KMS-11 (cell line): ENCODE data around the gene NUP93.

ENCODE experiments used
- H2AFZ ChIP-seq: fragments of 200-600 bp; sonication (generic); 2 replicates; pipeline ENCODE4 v1.6.1; 2016; ENCODE audit warnings: antibody characterized with exemption, mixed run types, low read depth
- H3K27ac ChIP-seq: fragments of 200-600 bp; sonication (generic); 2 replicates; pipeline ENCODE4 v1.6.1; 2016; ENCODE audit warnings: mild to moderate bottlenecking, mixed run types
- H3K27me3 ChIP-seq: fragments of 200-600 bp; sonication (generic); 2 replicates; pipeline ENCODE4 v1.6.1; 2017; ENCODE audit warnings: mild to moderate bottlenecking, low read depth, mixed run types, moderate library complexity; ENCODE audit not compliant: insufficient read depth
- H3K36me3 ChIP-seq: fragments of 200-600 bp; sonication (generic); 2 replicates; pipeline ENCODE4 v1.6.1; 2017; ENCODE audit warnings: mild to moderate bottlenecking, mixed run types; ENCODE audit not compliant: insufficient read depth
- H3K4me1 ChIP-seq: fragments of 200-600 bp; sonication (generic); 2 replicates; pipeline ENCODE4 v1.6.1; 2016; ENCODE audit warnings: mild to moderate bottlenecking, low read depth, mixed run types; ENCODE audit not compliant: poor library complexity, severe bottlenecking
- H3K4me2 ChIP-seq: fragments of 200-600 bp; sonication (generic); 2 replicates; pipeline ENCODE4 v1.7.0; 2016; ENCODE audit warnings: mild to moderate bottlenecking, mixed run types
- H3K4me3 ChIP-seq: fragments of 200-600 bp; sonication (generic); IDR thresholded peaks from 2 replicates; pipeline ENCODE4 v1.6.1; 2017; ENCODE audit warnings: low read depth, low read length, mixed read lengths; ENCODE audit not compliant: insufficient read depth
- H3K79me2 ChIP-seq: fragments of 200-600 bp; sonication (generic); 2 replicates; pipeline ENCODE4 v1.6.1; 2016; ENCODE audit warnings: low read depth, mixed run types; ENCODE audit not compliant: insufficient read depth
- H3K9ac ChIP-seq: fragments of 200-600 bp; sonication (generic); 2 replicates; pipeline ENCODE4 v1.6.1; 2016; ENCODE audit warnings: mild to moderate bottlenecking, mixed run types
- H4K20me1 ChIP-seq: fragments of 200-600 bp; sonication (generic); 2 replicates; pipeline ENCODE4 v1.6.1; 2016; ENCODE audit warnings: mild to moderate bottlenecking, mixed run types; ENCODE audit not compliant: insufficient read depth
- TF ChIP-seq, protein P1 (sequence below): fragments of 200-600 bp; sonication (generic); conservative IDR thresholded peaks from 2 replicates; pipeline ENCODE4 v1.6.1; 2017; ENCODE audit warnings: low read depth, mild to moderate bottlenecking, antibody characterized with exemption, low read length, moderate library complexity, mixed read lengths

Gene NUP93

DNA sequence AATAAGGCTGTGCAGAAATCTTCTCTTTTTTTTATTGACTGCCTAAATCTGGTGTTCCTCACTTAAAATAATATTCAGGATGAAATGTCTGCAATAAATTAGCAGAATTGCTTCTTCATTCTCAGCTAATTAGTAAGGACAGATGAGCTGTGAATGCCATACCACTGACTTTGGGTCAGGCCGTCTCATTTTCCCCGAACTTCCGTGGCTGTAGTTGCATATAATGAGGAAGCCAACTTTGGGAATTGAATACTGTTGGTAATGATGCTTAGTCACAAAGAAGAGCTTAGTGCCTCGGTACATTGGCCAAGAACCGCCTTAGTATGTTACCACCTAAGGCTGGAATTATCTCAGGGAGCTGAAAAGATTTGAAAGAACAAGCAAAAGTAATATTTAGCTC is 47.6 kb downstream of the NUP93 start:
- H3K36me3 ChIP-seq: no peaks in the 10 kb centered on the region
- TF ChIP-seq, protein P1, sequence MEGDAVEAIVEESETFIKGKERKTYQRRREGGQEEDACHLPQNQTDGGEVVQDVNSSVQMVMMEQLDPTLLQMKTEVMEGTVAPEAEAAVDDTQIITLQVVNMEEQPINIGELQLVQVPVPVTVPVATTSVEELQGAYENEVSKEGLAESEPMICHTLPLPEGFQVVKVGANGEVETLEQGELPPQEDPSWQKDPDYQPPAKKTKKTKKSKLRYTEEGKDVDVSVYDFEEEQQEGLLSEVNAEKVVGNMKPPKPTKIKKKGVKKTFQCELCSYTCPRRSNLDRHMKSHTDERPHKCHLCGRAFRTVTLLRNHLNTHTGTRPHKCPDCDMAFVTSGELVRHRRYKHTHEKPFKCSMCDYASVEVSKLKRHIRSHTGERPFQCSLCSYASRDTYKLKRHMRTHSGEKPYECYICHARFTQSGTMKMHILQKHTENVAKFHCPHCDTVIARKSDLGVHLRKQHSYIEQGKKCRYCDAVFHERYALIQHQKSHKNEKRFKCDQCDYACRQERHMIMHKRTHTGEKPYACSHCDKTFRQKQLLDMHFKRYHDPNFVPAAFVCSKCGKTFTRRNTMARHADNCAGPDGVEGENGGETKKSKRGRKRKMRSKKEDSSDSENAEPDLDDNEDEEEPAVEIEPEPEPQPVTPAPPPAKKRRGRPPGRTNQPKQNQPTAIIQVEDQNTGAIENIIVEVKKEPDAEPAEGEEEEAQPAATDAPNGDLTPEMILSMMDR: no peak
- peaks cover 16% of the 10 kb centered on the region for H3K4me1 ChIP-seq
- no peaks in the 10 kb centered on the region for H4K20me1 ChIP-seq
- no peak overlapping the region for H2AFZ ChIP-seq
- H3K27ac ChIP-seq: no peak overlapping the region
- H3K79me2 ChIP-seq: no peaks in the 10 kb centered on the region; the same call in 1 of the 2 replicates
- no peaks in the 10 kb centered on the region for H3K27me3 ChIP-seq
- H3K4me3 ChIP-seq: no peak overlapping the region
- H3K9ac ChIP-seq: no peak overlapping the region
- no peak overlapping the region for H3K4me2 ChIP-seq

DNA sequence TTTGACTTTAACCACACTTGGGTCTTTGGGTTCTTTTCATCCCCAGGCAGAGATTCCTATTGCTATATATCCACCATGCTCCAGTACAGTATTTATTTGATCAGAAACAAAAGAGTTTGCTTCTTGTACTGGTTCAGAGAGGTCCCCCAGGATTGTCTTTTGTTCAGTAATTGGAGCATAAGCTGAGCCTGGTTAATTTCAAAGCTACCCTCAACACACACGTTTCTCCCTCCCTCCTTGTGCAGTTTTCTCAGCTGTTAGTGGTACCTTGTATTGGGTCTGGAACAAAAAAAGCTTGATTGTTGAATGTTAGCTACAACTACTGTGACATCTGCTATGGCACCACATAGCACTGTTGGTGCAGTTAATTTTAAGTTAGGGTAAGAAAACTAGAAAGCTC is 50.0 kb downstream of the NUP93 start:
- Histone ChIP-seq H4K20me1 (no peaks in the 10 kb centered on the region), H3K4me2 (no peak overlapping the region), H3K4me1 (peaks cover 16% of the 10 kb centered on the region), H3K27me3 (no peaks in the 10 kb centered on the region), H3K36me3 (no peaks in the 10 kb centered on the region), H3K9ac (no peak overlapping the region), H3K4me3 (no peak overlapping the region), H2AFZ (no peak overlapping the region), H3K79me2 (no peaks in the 10 kb centered on the region; the same call in 1 of the 2 replicates), H3K27ac (no peak overlapping the region)
- TF ChIP-seq, protein P1: no peak

DNA sequence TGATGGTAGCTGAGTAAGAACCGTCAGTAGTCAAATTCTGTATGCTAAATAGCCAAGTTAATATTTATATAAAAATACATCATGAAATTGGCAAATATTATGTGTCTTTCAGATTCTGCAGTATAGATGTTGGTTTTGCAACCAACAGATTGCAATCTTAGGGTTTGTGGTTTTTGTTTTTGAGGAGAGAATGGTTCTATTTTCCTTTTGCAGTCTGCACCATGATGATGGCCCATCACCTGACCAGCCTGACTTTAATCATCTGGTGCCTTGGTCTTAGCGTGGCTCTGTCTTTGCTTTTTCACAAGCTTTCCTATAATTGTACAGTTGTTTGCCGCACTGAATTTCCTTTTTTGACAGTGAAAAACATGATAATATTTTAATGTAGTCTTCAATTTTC is 50.7 kb downstream of the NUP93 start:
- H3K4me2 ChIP-seq: peak overlapping the region; percentile 18; the same call in 1 of the 2 replicates
- peaks cover 16% of the 10 kb centered on the region for H3K4me1 ChIP-seq
- H3K27ac ChIP-seq: no peak overlapping the region
- no peak overlapping the region for H2AFZ ChIP-seq
- H3K36me3 ChIP-seq: no peaks in the 10 kb centered on the region
- H3K79me2 ChIP-seq: no peaks in the 10 kb centered on the region; the same call in 1 of the 2 replicates
- TF ChIP-seq, protein P1: no peak
- no peaks in the 10 kb centered on the region for H4K20me1 ChIP-seq
- H3K27me3 ChIP-seq: no peaks in the 10 kb centered on the region
- H3K4me3 ChIP-seq: no peak overlapping the region
- no peak overlapping the region for H3K9ac ChIP-seq

DNA sequence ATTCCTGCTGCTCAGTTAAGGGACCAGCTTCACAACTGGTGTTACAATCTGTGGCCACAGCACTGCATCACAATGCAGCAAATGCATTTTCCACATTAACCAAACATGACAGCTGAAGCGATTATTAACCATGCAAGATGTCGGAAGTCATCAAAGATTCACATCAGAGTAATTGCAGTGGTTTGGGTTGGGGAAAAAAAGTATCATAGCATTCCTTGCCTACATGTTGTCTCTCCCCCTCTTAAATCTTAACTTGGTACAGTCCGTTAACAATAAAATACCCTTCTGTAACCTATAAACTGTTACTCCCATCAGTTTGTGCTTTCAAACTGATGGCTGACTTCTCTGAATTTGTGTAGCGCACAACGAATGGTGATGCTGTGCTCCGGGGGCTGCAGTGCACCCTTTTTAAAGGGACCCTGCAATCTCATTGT is 51.6 kb downstream of the NUP93 start:
- TF ChIP-seq, protein P1: no peak
- Histone ChIP-seq H3K27ac (no peak overlapping the region), H3K9ac (no peak overlapping the region), H3K79me2 (no peaks in the 10 kb centered on the region; the same call in 1 of the 2 replicates), H3K4me1 (peaks cover 16% of the 10 kb centered on the region), H4K20me1 (no peaks in the 10 kb centered on the region), H3K36me3 (no peaks in the 10 kb centered on the region), H3K4me3 (no peak overlapping the region), H2AFZ (no peak overlapping the region), H3K4me2 (no peak overlapping the region), H3K27me3 (no peaks in the 10 kb centered on the region)
